ENCODE data around the gene EIF3A.
"Not testable (repeated sequence)": the region's sequence is repeated elsewhere in the genome, so short reads cannot be mapped to it uniquely, and the experiment has no call there.

Gene EIF3A

GRCh38 chr10:119042169-119042568 is 38.4 kb downstream of the EIF3A start:
- no peak for DNase-seq

DNA sequence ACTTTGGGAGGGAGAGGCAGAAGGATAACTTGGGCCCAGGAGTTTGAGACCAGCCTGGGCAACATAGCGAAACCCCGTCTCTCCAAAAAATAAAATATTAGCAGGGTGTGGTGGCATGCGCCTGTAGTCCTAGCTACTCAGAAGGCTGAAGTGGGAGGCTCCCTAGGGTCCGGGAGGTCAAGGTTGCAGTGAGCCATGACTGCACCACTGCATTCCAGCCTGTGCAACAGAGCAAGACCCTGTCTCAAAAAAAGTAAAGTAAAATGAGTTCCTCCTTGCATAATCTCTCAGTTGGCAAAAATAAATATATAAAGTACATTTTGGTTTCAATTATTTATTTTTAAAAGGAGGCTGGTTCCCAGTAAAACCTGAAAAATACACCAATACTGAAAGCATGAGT is 39.3 kb downstream of the EIF3A start:
- no peak for DNase-seq

DNA sequence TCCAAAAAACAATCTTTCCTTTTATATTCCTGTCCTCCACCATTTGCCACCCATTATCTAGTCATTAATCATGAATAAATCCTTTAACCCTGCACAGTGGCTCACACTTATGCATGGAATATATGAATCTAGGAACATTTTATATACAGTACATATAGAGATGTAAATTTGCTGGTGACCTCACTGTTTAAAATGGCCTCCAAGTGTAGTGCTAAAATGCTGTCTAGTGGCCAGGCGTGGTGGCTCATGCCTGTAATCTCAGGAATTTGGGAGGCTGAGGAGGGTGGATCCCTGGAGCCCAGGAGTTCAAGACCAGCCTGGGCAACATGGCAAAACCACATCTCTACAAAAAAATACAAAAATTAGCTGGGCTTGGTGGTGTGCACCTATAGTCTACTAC is 41.5 kb downstream of the EIF3A start:
- DNase-seq: no peak

DNA sequence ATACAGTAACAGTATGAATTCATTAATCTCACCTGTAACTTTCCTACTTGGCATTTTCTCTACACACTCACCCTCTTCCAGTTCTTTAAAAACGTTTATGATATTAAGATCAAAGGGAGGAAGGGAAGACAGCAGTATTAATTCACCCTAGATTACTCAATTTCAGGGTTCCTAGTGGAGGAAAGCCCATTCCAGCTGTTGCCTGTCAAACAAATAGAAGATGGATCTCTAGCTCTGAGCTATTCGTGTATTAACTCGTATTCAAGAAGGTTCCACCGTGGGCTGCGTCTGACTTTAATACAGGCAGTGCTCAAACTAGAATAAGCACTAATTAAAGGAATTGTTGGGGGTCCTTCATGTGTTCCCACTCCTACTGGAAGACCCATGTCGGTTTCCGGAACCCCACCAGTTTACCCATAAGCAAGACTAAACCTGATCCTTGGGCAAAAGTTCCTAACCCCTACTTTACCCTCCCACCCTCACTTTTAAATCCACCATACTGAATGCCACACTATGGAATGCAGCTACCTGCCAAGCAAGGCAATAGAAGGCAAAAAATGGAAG is 49.0 kb downstream of the EIF3A start:
- no peak for DNase-seq

GRCh38 chr10:119030421-119031250 is 50.0 kb downstream of the EIF3A start:
- DNase-seq: peak in 4 of 5 experiments; percentile 18 to 82 (median 32)

DNA sequence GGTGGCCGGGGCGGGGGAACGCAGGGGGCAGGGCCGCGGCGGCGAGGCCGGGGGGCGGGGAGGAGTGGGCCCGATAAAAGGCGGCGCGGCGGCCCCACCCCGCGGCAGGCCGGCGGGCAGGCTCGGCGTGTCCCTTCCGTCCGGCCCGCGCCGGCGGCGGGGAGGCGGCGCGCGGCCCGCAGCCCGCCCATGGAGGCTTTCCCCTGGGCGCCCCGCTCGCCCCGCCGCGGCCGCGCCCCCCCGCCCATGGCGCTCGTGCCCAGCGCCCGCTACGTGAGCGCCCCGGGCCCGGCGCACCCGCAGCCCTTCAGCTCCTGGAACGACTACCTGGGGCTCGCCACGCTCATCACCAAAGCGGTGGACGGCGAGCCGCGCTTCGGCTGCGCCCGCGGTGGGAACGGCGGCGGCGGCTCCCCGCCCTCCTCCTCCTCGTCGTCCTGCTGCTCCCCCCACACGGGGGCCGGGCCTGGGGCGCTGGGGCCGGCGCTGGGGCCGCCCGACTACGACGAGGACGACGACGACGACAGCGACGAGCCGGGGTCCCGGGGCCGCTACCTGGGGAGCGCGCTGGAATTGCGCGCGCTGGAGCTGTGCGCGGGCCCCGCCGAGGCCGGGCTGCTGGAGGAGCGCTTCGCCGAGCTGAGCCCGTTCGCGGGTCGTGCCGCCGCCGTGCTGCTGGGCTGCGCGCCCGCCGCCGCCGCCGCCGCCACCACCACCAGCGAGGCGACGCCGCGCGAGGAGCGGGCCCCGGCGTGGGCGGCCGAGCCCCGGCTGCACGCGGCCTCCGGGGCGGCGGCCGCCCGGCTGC is 50.8 kb downstream of the EIF3A start, which contains the start of gene NANOS1:
Gene NANOS1, plus strand, starts transcription at position 102 of the 808 bp plus-strand sequence. Its CDS starts 88 bp downstream, at position 190.
- peak in 2 of 5 experiments; percentile 1 to 44 for DNase-seq

GRCh38 chr10:119028900-119029612 is 51.6 kb downstream of the EIF3A start:
- peak; percentile 53 to 87 (median 73) for DNase-seq

DNA sequence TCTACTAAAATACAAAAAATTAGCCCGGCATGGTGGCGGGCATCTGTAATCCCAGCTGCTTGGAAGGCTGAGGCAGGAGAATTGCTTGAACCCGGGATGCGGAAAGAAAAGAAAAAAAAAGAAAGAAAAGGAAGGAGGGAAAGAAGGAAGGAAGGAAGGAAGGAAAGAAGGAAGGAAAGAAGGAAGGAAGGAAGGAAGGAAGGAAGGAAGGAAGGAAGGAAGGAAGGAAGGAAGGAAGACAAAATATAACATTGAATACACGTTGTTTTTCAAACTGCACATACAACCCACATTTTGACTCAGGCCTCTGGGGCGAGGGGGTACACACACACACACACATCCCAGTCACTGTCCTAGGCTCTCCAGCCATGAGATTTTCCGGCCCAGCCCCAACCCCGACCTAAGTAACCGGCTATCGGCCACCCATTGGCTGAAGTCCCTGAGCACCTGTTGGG is 52.1 kb downstream of the EIF3A start:
- not testable (repeated sequence) for DNase-seq

DNA sequence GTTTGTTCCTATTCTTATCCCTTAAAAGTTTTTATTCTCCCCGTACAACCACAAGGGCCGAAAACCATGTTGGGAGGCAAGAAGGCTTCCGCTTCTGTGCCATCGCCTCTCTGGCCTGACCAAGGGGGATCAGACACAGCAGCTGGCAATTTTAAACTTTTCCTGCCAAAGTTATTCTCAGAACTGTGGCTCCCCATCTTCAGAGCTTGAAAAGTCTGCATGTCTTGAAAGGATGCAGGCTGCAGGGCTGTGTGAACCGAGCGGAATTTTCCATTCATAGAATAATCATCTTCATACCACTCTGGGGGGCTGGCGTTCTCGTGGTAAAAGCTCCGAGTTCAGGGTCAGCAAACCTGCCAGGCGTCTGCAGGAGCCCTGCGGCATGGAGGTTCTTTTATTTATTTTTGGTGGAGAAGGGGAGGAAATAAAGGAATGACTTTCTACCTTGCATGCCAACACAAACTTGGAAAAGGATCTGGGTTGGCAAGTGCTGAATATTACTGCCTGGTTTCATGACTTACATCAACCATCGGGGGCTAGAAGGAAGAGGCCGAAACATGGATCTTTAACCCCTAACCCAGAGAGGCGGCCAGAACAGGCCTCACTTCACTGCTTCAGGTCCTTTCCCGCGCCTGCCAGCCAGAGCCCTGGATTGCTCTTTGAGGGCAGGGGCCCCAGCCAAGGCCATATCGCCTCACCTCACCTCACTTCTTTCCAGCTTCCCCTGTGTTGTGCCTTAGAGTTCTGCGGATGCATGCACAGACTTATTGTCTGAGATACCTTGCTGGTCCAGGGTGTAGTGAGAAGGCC is 54.1 kb downstream of the EIF3A start:
- DNase-seq: no peak

DNA sequence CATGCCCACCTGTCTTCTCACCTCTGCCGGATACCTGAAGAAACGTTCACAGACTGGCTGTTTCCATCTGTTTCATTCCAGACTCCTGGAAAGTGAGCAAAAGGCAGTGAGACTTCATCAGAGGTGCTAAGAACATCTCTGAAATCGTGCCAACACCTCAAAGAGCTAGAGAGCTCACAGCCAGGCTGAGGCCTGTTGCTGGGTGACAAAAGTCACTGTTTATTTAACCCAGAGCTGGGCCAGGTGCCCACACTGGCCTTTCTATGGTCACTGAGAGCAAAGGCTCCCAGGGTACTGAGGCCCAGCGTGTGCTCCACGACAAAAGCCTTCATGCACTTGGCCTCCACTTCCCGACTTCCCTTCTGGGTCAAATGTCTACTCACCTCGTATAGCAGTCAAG is 54.8 kb downstream of the EIF3A start:
- no peak for DNase-seq

DNA sequence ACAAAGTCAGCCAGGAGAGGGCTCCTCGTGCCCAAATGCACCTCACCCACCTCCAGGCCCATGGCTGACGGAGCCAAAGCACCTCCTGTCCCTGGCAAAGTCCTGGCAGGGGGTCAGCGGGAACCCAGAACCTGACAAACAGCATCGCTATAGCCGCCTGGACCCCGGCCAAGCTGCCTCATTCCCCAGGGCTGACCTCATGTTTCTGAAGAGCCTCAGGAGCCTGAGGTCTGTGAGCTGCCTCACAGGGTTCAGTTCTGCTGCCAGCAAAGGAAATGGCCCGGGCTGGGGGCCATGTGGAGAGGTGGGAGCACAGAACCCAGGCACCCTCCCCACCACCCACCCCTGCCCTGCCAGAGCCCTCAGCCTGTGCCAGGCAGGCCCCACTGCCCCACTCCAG is 55.3 kb downstream of the EIF3A start:
- no peak for DNase-seq

GRCh38 chr10:119024882-119025281 is 55.7 kb downstream of the EIF3A start:
- no peak for DNase-seq

GRCh38 chr10:119023553-119023868 is 57.1 kb downstream of the EIF3A start:
- DNase-seq: no peak

DNA sequence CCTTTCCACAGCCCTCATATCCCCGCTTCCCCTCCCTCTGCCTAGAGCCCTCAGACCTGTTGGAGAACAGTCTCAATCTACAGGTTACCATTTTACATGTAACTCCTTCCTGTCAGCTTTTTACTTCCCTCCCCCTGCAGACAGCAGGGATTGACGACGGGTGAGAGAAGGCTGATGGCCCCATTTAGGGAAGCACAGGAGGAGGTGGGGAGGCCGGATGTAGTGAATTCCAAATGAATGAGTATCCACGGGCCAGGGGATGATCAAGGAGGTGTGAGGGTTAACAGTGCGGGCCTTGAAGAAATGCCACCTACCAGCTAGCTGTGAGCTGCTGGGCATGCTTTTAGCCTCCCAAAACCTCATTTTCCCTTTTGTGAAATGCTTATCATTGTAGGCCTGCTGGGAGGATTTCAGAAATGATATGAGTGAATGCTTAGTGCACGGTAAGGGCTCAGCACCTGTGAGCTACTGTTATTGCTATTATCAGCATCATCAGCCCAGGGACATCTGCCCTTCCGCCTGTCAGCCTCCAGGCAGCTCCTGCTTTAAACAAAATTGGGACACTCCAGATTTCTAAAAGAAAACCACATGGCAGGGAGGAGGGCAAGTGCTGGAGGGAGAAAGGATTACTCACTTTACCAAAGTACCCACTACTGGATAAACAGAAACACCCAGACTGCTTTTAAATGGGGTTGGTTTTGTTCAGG is 57.6 kb downstream of the EIF3A start:
- DNase-seq: no peak

DNA sequence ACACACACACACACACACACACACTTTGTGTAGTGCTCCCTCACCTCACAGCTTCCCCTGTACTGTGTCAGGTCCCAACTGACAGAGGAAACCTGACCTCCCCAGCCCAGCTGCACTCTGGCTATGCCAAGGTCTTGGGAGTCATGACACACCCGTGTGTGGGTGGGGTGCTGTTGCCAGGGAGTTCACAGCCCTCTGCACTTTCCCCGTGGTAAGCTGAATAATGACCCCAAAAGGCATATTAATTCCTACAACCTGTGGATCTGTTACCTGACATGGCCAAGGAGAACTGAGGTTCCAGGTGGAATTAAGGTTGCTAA is 60.0 kb downstream of the EIF3A start:
- peak in 1 of 5 experiments; percentile 13 for DNase-seq

DNA sequence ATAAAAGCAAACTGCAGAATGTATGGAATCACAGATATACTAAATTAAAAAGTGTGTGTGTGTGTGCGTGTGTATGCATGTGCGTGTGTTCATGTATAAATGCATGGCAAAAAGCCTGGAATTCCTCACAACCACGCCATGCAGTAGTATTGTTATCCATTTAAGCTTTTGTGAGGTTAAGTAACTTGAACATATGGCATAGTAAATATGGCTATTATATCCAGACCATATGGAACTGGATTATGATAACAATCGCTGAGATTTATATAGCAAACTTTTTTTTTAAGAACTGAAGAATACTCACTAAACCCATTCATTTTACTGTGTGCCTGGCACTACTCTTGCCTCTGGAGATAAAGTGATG is 73.4 kb downstream of the EIF3A start:
- DNase-seq: no peak

DNA sequence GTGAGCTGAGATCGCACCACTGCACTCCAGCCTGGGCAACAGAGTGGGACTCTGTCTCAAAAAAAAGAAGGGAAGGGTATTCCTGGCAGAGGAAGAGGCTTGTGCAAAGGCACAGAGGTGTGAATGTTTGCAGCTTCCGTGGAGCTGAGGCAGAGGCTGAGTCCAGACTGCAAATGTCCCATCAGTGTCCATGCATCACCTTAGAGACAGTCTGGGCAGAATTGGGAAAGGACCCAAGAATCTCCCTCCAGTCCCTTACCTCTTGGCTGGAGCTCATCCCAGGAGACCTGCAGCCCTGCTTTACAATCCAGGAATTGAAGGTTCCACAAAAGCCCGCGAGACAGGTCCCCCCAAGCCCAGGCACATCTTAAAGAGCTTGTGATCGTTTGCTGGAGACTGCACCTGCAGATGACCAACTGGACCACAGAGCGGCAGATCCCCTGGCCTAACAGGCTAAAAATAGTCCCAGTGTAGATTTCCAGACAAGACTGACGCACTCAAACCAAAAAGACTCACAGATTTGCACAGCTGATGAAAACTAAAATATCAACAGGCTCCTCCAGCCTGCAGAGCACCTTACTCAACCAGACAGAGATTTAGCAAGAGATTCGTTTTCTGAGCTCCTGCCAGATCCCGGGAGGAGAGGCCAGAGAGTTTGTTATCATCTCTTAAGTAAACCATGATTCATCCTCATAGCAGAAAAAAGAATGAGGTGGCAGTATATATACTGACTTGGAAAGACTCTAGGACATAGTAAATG is 74.0 kb downstream of the EIF3A start:
- DNase-seq: no peak

- DNase-seq: no peak
Observed at GRCh38 chr10:119005362-119006043, 75.1 kb downstream of the EIF3A start.

DNA sequence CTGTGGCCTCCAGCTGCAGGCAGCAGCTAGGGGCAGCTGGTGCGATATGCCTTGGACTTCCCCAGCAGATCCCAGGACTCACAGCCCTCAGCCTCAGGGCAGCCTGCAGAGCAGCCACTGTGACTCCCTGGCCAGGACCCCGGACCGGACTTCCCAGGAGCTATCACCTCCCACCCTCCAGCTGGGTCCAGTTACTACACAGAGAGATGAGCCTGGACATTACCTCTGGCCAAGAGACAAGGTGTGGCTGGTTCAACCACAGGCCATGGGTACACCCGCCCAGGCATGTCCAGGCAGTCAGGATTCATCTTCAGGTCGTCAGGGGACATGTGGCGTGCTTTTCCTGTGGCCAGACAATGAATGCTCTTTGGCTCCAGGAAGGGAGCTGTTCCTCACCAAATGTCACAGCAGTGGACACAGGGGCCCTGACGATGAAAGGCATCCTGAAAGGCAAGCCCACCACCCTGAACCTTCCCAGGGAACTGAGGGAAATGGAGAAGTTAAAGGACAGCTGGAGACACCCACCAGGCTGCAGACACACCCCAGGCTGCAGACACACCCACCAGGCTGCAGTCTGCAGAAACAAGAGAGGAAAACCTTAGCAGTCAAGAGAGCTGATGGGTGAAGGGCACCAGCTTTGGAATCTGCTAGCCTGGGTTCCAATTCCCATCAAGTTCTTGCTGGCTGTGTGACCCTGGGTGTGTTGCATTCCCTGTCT is 76.9 kb downstream of the EIF3A start:
- DNase-seq: no peak

Data from T-helper 2 cell (primary cell).